Urothelium cell line (cell line): ENCODE results near the gene CATSPERB.
"Not testable (repeated sequence)": the region's sequence is repeated elsewhere in the genome, so short reads cannot be mapped to it uniquely, and the experiment has no call there.

Source experiments
- DNase-seq: peaks from one replicate; pipeline ENCODE4 v3.0.0; 2011; ENCODE audit warnings: low spot score, mixed read lengths
- FAIRE-seq: peaks from 2 replicates; lab custom pipeline; 2011; peaks lifted over from hg19 to GRCh38; lab: Jason Lieb, UNC

Gene CATSPERB

GRCh38 chr14:91731986-91732385 lies at the start of gene CATSPERB:
Gene CATSPERB (minus strand): TSS chr14:91732086. CDS start chr14:91729479, 2,607 bp downstream.
- FAIRE-seq, result no peak
- DNase-seq, result no peak

GRCh38 chr14:91780452-91780851 lies 48.6 kb upstream of the CATSPERB start:
- FAIRE-seq (no peak), DNase-seq (no peak)

- FAIRE-seq, result no peak
- DNase-seq, result no peak
Observed at GRCh38 chr14:91778217-91778616, 46.3 kb upstream of the CATSPERB start.

- FAIRE-seq, result no peak
Observed at GRCh38 chr14:91774140-91775096, 42.5 kb upstream of the CATSPERB start.

GRCh38 chr14:91770185-91770584 lies 38.3 kb upstream of the CATSPERB start:
- no peak for DNase-seq
- FAIRE-seq, result no peak

More at GRCh38 chr14:91774140-91775096, 42.5 kb upstream of the CATSPERB start:
- DNase-seq, result no peak

- FAIRE-seq (no peak), DNase-seq (no peak)
Observed at GRCh38 chr14:91755570-91756295, 23.8 kb upstream of the CATSPERB start.

GRCh38 chr14:91754819-91755218 lies 22.9 kb upstream of the CATSPERB start:
- no peak for DNase-seq
- no peak for FAIRE-seq

GRCh38 chr14:91754185-91754584 lies 22.3 kb upstream of the CATSPERB start:
- FAIRE-seq (no peak), DNase-seq (no peak)

GRCh38 chr14:91753501-91754128 lies 21.7 kb upstream of the CATSPERB start:
- FAIRE-seq (no peak), DNase-seq (peak; percentile 18)

GRCh38 chr14:91752961-91753360 lies 21.1 kb upstream of the CATSPERB start:
- DNase-seq (no peak), FAIRE-seq (no peak)

GRCh38 chr14:91751719-91752118 lies 19.8 kb upstream of the CATSPERB start:
- no peak for FAIRE-seq
- no peak for DNase-seq

GRCh38 chr14:91750634-91751198 lies 18.8 kb upstream of the CATSPERB start:
- FAIRE-seq, result no peak
- no peak for DNase-seq

- FAIRE-seq (no peak), DNase-seq (no peak)
Observed at GRCh38 chr14:91749868-91750267, 18.0 kb upstream of the CATSPERB start.

GRCh38 chr14:91748049-91748448 lies 16.2 kb upstream of the CATSPERB start:
- DNase-seq (no peak), FAIRE-seq (no peak)

- no peak for FAIRE-seq
- no peak for DNase-seq
Observed at GRCh38 chr14:91745344-91745743, 13.5 kb upstream of the CATSPERB start.

GRCh38 chr14:91744068-91744480 lies 12.2 kb upstream of the CATSPERB start:
- DNase-seq (no peak), FAIRE-seq (no peak)

GRCh38 chr14:91743305-91743653 lies 11.4 kb upstream of the CATSPERB start:
- DNase-seq, result no peak
- FAIRE-seq, result no peak

- FAIRE-seq (no peak), DNase-seq (no peak)
Observed at GRCh38 chr14:91742621-91743304, 10.9 kb upstream of the CATSPERB start.

GRCh38 chr14:91739867-91740266 lies 8.0 kb upstream of the CATSPERB start:
- FAIRE-seq, DNase-seq: not testable (repeated sequence)

GRCh38 chr14:91737619-91738018 lies 5.7 kb upstream of the CATSPERB start:
- DNase-seq (no peak), FAIRE-seq (no peak)
